ENCODE results near the gene ARHGDIG. TPM values are rescaled to one million over a fixed set of nuclear protein-coding genes. Genes with fewer than 3 reads are reported as not detected.
A peak's percentile ranks its signal among the peaks of the same experiment; 100 is the strongest.

Gene ARHGDIG
- total RNA-seq, 4 donors from 2014 or later, result not detected

DNA sequence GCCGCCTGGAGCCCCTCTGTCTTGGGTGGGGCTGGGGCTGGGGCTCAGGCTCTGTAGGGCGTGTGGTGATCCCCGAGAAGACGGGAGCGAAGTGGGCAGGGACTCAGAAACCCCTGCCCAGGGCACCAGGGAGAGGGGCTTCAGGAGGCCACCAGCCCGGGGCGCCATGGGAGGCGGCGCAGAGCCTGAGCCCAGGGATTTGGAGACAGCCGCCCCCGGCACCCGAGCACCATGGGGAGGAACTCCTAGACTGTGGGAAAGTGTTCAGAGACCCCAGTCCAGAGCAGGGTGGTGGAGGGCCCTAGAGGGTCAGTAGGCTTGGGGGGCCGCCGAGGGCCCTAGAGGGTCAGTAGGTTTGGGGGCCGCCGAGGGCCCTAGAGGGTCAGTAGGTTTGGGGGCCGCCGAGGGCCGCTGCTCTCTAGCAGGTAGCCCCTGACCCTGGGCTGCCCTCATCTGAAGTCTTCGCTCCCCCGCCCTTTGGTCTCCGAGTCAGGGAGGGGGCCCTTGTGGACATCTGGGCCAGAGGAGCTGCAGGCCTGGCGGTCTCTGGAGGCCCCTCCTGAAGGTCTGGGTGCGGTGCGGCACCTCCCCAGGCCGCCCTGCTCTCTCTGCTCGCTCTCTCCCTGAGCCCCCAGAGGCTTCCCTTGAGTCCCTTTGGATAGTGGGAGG, 734 bp downstream of the ARHGDIG start:
- peak overlapping the region in 1 of 4 donors; percentile 22 for H3K27ac ChIP-seq
- 52 to 53% methylated on average over 10 to 22 of the region's 27 CpGs for WGBS, 2 donors
- H3K9me3 ChIP-seq, result no peaks in the 10 kb centered on the region
- TF ChIP-seq EP300 (IDR thresholded peaks at IDR 0.05), result no peak
- TF ChIP-seq POLR2A (IDR thresholded peaks at IDR 0.05), result no peak
- TF ChIP-seq, protein P1, sequence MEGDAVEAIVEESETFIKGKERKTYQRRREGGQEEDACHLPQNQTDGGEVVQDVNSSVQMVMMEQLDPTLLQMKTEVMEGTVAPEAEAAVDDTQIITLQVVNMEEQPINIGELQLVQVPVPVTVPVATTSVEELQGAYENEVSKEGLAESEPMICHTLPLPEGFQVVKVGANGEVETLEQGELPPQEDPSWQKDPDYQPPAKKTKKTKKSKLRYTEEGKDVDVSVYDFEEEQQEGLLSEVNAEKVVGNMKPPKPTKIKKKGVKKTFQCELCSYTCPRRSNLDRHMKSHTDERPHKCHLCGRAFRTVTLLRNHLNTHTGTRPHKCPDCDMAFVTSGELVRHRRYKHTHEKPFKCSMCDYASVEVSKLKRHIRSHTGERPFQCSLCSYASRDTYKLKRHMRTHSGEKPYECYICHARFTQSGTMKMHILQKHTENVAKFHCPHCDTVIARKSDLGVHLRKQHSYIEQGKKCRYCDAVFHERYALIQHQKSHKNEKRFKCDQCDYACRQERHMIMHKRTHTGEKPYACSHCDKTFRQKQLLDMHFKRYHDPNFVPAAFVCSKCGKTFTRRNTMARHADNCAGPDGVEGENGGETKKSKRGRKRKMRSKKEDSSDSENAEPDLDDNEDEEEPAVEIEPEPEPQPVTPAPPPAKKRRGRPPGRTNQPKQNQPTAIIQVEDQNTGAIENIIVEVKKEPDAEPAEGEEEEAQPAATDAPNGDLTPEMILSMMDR (IDR thresholded peaks at IDR 0.05), result no peak
- H3K4me3 ChIP-seq, result peak overlapping the region in 1 of 4 donors; percentile 51
- peaks cover 0 to 33% of the 10 kb centered on the region in 2 donors for H3K27me3 ChIP-seq
- H3K4me1 ChIP-seq, result peaks cover 0 to 22% (median 7%) of the 10 kb centered on the region in 4 donors
- DNase-seq (ENCODE audit: low spot score in 2 of 2), result no peak
- peaks cover 0 to 16% (median 0%) of the 10 kb centered on the region in 3 donors for H3K36me3 ChIP-seq

- H3K27me3 ChIP-seq, result peaks cover 0 to 29% of the 10 kb centered on the region in 2 donors
- peaks cover 0 to 23% (median 0%) of the 10 kb centered on the region in 3 donors for H3K36me3 ChIP-seq
- no peaks in the 10 kb centered on the region for H3K9me3 ChIP-seq
- TF ChIP-seq EP300 (IDR thresholded peaks at IDR 0.05) (no peak), POLR2A (IDR thresholded peaks at IDR 0.05) (no peak)
- TF ChIP-seq, protein P1 (IDR thresholded peaks at IDR 0.05), result no peak
- no peak overlapping the region for H3K4me3 ChIP-seq
- no peak for DNase-seq (ENCODE audit: low spot score in 2 of 2)
- H3K4me1 ChIP-seq, result peaks cover 0 to 17% (median 7%) of the 10 kb centered on the region in 4 donors
- no peak overlapping the region for H3K27ac ChIP-seq
- 61 to 64% methylated on average over 4 to 21 of the region's 25 CpGs for WGBS, 2 donors
Measured at GRCh38 chr16:281660-282255, 1.4 kb downstream of the ARHGDIG start.

- DNase-seq (ENCODE audit: low spot score in 2 of 2), result no peak
- Histone ChIP-seq H3K27ac (no peak overlapping the region), H3K4me3 (no peak overlapping the region), H3K9me3 (no peaks in the 10 kb centered on the region), H3K36me3 (peaks cover 0 to 30% (median 0%) of the 10 kb centered on the region in 3 donors), H3K4me1 (peaks cover 0 to 17% (median 7%) of the 10 kb centered on the region in 4 donors), H3K27me3 (peaks cover 0 to 29% of the 10 kb centered on the region in 2 donors)
- WGBS, 2 donors, result 77 to 87% methylated on average over 20 to 22 of the region's 22 CpGs
- TF ChIP-seq, protein P1 (IDR thresholded peaks at IDR 0.05), result no peak
- TF ChIP-seq EP300 (IDR thresholded peaks at IDR 0.05) (no peak), POLR2A (IDR thresholded peaks at IDR 0.05) (no peak)
Measured at GRCh38 chr16:282491-282890, 2.1 kb downstream of the ARHGDIG start.

GRCh38 chr16:283033-283805, 2.8 kb downstream of the ARHGDIG start, which contains the start of gene PDIA2:
Gene PDIA2 (plus strand): TSS chr16:283164. CDS start chr16:283170, 6 bp downstream.
- TF ChIP-seq POLR2A (IDR thresholded peaks at IDR 0.05) (no peak), EP300 (IDR thresholded peaks at IDR 0.05) (no peak)
- TF ChIP-seq, protein P1 (IDR thresholded peaks at IDR 0.05), result no peak
- DNase-seq (ENCODE audit: low spot score in 2 of 2), result no peak

More at GRCh38 chr16:283033-283805, 2.8 kb downstream of the ARHGDIG start, which contains the start of gene PDIA2:
- H3K9me3 ChIP-seq, result no peaks in the 10 kb centered on the region
- peaks cover 0 to 29% of the 10 kb centered on the region in 2 donors for H3K27me3 ChIP-seq
- H3K36me3 ChIP-seq, result peaks cover 0 to 37% (median 0%) of the 10 kb centered on the region in 3 donors
- whole genome bisulfite sequencing, 2 donors, result 72 to 73% methylated on average over 14 to 21 of the region's 25 CpGs
- H3K4me1 ChIP-seq, result peaks cover 0 to 17% (median 7%) of the 10 kb centered on the region in 4 donors
- H3K4me3 ChIP-seq, result no peak within 1 kb of the TSS
- H3K27ac ChIP-seq, result no peak within 1 kb of the TSS
